GM21360 (cell line): ENCODE measurements around the gene TSEN54.
"Not testable (repeated sequence)": the region's sequence is repeated elsewhere in the genome, so short reads cannot be mapped to it uniquely, and the experiment has no call there.

Experiments used
- ATAC-seq: cut with Tn5 transposase; IDR thresholded peaks from one replicate; pipeline ENCODE4 v1.9.1; 2021; ENCODE audit warnings: mild to moderate bottlenecking, moderate library complexity; ENCODE audit not compliant: unreplicated experiment

The TSEN54 gene

DNA sequence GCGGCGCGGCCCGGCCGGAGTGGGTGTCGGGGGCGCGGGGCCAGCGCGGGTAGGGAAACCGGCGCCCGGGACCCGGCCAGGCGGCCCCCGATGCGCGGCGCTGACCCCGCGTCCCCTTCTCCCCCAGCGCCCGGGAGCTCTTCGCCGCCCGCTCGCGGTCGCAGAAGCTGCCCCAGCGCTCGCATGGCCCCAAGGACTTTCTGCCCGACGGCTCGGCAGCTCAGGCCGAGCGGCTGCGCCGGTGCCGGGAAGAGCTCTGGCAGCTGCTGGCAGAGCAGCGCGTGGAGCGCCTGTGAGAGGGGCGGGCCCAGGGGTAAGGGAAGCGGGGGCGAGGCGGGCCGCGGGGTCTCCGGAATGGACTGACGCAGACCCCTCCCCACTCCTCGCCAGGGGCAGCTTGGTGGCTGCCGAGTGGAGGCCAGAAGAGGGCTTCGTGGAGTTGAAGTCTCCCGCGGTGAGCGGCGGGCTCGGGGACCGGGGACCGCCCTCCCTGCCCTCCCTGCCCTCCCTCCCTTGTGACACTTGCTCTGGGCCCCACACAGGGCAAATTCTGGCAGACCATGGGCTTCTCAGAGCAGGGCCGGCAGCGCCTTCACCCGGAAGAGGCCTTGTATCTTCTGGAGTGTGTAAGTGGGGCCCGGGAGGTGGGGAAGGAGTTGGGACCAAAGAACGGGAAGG, 430 bp downstream of the TSEN54 start:
- peak; percentile 9 for ATAC-seq

GRCh38 chr17:75517297-75517865, 1.1 kb downstream of the TSEN54 start:
- no peak for ATAC-seq

- ATAC-seq: no peak
These were observed 1.9 kb downstream of the TSEN54 start for GRCh38 chr17:75518201-75518600.

DNA sequence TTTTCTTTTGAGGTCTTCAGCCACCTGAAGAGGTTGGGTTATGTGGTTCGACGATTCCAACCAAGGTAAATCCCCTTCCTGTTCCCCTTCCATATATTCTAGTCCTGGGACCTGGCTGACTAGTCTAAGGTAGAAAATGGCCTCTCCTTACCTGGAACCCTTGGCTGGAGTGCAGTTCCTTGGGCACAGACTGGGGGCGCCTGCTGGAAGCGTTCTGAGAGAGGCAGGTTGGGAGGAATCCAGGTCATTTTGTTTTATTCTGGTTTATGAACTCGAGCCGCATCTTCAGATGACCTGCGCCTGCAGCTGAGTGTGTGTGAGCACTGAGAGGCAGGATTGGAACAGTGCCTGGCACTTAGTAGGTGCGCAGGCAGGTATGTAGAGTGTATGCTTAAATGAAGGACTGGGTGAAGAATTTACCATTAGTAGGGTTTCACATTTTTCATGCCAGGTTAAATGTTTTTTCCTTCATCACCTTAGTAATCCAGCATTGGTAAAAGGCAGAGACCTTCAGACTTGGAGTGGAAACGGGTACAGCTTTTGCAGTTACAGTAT, 2.7 kb downstream of the TSEN54 start:
- no peak for ATAC-seq

DNA sequence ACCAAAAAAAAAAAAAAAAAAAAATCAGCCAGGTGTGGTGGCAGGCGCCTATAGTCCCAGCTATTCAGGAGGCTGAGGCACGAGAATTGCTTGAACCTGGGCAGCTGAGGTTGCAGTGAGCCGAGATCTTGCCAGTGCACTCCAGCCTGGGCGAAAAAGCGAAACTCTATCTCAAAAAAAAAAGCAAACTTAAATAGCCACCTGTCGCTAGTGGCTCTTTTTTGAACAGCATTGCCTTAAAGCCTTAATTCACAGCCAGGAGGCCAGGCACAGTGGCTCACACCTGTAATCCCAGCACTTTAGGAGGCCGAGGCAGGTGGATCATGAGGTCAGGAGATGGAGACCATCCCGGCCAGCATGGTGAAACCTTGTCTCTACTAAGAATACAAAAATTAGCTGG, 4.1 kb downstream of the TSEN54 start:
- ATAC-seq: not testable (repeated sequence)

- ATAC-seq: no peak
These were observed 5.0 kb downstream of the TSEN54 start for GRCh38 chr17:75521290-75521689.

GRCh38 chr17:75521951-75522727, 5.8 kb downstream of the TSEN54 start:
- no peak for ATAC-seq

- ATAC-seq: no peak
These were observed 7.3 kb downstream of the TSEN54 start for GRCh38 chr17:75523647-75524046.

GRCh38 chr17:75524269-75524969, 8.1 kb downstream of the TSEN54 start:
- no peak for ATAC-seq

GRCh38 chr17:75524970-75525805, 8.9 kb downstream of the TSEN54 start, which contains the start of gene LLGL2:
Gene LLGL2 (plus strand): TSS chr17:75525697. CDS start chr17:75543427, 17,730 bp downstream.
- ATAC-seq: peak; percentile 75

DNA sequence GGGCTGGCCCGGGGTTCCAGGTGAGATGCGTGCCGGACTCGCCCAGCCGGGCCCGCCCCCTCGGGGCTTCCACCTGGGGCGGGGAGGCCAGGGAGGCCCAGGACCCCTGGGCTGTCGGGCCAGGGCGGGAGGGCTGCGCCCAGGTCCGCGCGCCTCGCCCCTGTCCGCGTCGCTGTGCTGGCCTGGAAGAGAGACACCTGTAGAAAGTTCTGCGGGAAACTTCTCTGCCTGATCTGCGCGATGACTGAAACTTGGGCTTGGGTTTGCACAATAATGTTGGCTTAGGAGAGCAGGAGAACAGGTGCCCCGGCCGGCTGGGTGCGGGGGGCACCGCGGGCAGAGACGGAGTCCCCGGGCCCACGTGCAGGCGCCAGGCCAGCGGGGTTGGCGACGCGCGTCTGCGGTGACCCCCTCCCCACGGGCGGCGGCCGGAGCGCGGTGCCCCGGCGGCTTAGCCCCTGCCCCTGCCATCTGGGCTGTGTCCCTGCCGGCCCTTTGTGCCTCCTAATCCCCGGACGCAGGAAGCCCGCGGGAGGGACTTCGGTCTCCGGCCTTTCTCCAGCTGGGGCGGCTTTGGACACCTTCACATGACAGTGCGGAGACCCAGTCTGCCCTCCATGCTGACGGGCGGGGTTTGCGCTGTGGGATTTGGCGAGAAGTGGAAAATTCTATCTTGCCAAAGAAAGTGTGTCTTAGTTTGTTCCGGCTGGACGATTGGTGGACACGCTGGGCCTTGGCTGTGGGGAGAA, 9.7 kb downstream of the TSEN54 start:
- ATAC-seq: peak; percentile 25

- no peak for ATAC-seq
These were observed 10.4 kb downstream of the TSEN54 start for GRCh38 chr17:75526555-75527270.

- ATAC-seq: no peak
These were observed 14.8 kb downstream of the TSEN54 start for GRCh38 chr17:75530837-75531720.

GRCh38 chr17:75531721-75532072, 15.4 kb downstream of the TSEN54 start:
- ATAC-seq: no peak

DNA sequence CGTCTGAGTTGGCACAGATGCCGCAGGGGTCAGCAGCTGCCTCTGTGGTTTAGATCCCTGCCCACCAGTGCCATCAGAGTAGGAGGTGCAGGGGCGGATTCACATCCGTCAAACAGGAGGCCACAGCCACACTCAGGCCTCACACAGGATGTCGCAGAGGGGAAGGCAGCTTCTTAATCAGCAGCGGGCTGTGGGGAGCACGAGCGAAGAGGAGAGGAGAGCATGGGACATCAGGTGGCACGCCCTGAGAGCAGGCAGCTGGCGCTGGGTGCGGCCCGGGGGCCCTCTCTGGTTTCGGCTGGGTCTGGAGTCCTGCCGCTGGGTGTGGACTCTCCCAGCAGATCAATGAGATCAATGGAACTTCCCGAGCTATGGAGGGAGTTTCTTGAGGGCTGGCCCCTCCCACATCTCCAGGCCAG, 18.8 kb downstream of the TSEN54 start:
- no peak for ATAC-seq

DNA sequence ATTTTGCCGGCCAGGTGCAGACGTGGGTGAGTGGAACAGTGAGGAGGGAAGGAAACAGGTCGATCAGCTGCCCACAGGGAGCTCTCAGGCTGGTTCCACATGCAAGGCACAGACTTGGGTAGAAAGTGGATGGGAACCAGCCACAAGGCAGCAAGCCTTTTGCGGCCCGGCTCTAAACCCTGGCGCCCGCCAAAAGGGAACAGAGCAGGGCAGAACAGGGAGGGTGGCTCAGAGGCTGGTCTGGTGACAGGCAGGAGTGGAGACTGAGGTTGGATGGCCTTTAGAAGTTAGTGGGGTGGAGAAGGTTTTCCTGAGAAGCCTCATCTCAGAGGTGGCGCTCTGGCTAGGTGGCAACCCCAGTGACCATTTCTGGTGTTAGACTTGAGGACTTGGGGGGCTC, 19.5 kb downstream of the TSEN54 start:
- no peak for ATAC-seq

DNA sequence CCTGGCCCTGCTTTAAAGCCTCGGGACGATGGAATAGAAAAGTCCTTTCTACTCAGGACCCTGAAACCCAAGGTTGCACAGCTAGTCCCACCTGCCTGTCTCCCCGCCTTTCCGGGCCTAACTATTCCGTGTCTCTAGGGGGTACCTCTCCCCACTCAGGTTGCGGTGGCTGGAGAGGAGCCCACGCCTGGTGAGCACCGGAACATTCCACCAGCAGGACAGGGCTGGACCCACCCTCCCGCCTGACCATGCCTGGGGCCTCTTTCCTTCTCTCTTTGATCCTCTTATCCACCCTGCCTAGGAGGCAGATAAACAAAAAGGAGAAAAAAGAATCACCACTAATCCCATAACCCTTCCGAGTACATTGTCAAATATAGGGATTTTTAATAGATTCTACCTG, 20.0 kb downstream of the TSEN54 start:
- ATAC-seq: no peak
